Esophagus squamous epithelium (tissue), 5 donors: Measurements from ENCODE around the gene KCNJ18. TPM values are rescaled to one million over a fixed set of nuclear protein-coding genes. Genes with fewer than 3 reads are reported as not detected.
A peak's percentile ranks its signal among the peaks of the same experiment; 100 is the strongest.
"Not testable (repeated sequence)": the region's sequence is repeated elsewhere in the genome, so short reads cannot be mapped to it uniquely, and the experiment has no call there.

Experiments used
- DNase-seq: peaks from one replicate; lab custom pipeline; 2025; lab: John Stamatoyannopoulos, UW
- H3K27ac ChIP-seq, 4 donors: fragments of 200-600 bp; sonication (generic); one replicate each; pipeline ENCODE4 v1.5.1; 2016 to 2019; ENCODE audit warnings: mild to moderate bottlenecking in 1 of 4
- H3K27me3 ChIP-seq, 4 donors: fragments of 200-600 bp; sonication (generic); 1 replicate in 3 of 4; 2 replicates in 1 of 4; pipeline versions ENCODE4 v1.5.1 to v1.6.0; 2017 to 2021; ENCODE audit warnings: antibody characterized with exemption in 1 of 4
- H3K36me3 ChIP-seq, 3 donors: fragments of 200-600 bp; sonication (generic); one replicate each; pipeline ENCODE4 v1.5.1; 2016 to 2019
- H3K4me1 ChIP-seq, 3 donors: fragments of 200-600 bp; sonication (generic); one replicate each; pipeline ENCODE4 v1.5.1; 2017 to 2019
- H3K4me3 ChIP-seq, 4 donors: fragments of 200-600 bp; sonication (generic); 1 replicate in 3 of 4; 2 replicates in 1 of 4; pipeline ENCODE4 v1.5.1; 2016 to 2019; ENCODE audit warnings: mild to moderate bottlenecking in 2 of 4, moderate library complexity in 1 of 4
- H3K9me3 ChIP-seq, 3 donors: fragments of 200-600 bp; sonication (generic); one replicate each; pipeline ENCODE4 v1.5.1; 2016 to 2019
- POLR2A ChIP-seq, 4 donors: fragments of 450-650 bp; IDR thresholded peaks; one replicate each; pipeline ENCODE4 v1.6.1; 2017; ENCODE audit warnings: antibody characterized with exemption in 4 of 4, mild to moderate bottlenecking in 4 of 4, moderate library complexity in 3 of 4
- WGBS, 2 donors: methylation state at CpG; one replicate each; pipeline ENCODE4 v1.1.5; 2018; 5-methylcytosine and 5-hydroxymethylcytosine counted together
- intact Hi-C: fragments of 100-400 bp; cut with DNase I; formaldehyde crosslinking; loops from one replicate; pipeline ENCODE4 v1.15.0; 2022
- total RNA-seq, 4 donors: library from RNA; depleted of rRNA; stranded (reverse); fragments of >200 nt; gene quantifications; one replicate each; pipeline ENCODE4 v1.1.0, GENCODE V29; 2016
- TF ChIP-seq, protein P1 (sequence below), 6 experiments: fragments of 450-650 bp in 4 of 6; fragments of 200-600 bp in 2 of 6; sonication (generic) in 2 of 6; IDR thresholded peaks; one replicate each; pipeline ENCODE4 v1.5.1; 2016 to 2019; ENCODE audit warnings: antibody characterized with exemption in 6 of 6, mild to moderate bottlenecking in 4 of 6, moderate library complexity in 4 of 6
- donor health status: DM: yes; HTN: yes; CAD: no.

KCNJ18 gene
- total RNA-seq, 4 donors from 2014 or later = 0.49 TPM; not detected in 3

GRCh38 chr17:21689604-21690003, 2.7 kb upstream of the KCNJ18 start:
- Histone ChIP-seq H3K27me3 (peaks cover 0 to 5% (median 0%) of the 10 kb centered on the region in 4 donors), H3K27ac (peak overlapping the region in 1 of 4 donors; percentile 42), H3K9me3 (no peaks in the 10 kb centered on the region), H3K36me3 (no peaks in the 10 kb centered on the region), H3K4me1 (peaks cover 0 to 6% (median 0%) of the 10 kb centered on the region in 3 donors), H3K4me3 (no peak overlapping the region)
- no peak for TF ChIP-seq POLR2A (IDR thresholded peaks at IDR 0.05)
- TF ChIP-seq, protein P1, sequence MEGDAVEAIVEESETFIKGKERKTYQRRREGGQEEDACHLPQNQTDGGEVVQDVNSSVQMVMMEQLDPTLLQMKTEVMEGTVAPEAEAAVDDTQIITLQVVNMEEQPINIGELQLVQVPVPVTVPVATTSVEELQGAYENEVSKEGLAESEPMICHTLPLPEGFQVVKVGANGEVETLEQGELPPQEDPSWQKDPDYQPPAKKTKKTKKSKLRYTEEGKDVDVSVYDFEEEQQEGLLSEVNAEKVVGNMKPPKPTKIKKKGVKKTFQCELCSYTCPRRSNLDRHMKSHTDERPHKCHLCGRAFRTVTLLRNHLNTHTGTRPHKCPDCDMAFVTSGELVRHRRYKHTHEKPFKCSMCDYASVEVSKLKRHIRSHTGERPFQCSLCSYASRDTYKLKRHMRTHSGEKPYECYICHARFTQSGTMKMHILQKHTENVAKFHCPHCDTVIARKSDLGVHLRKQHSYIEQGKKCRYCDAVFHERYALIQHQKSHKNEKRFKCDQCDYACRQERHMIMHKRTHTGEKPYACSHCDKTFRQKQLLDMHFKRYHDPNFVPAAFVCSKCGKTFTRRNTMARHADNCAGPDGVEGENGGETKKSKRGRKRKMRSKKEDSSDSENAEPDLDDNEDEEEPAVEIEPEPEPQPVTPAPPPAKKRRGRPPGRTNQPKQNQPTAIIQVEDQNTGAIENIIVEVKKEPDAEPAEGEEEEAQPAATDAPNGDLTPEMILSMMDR (IDR thresholded peaks at IDR 0.05) = no peak
- no peak for DNase-seq
- intact Hi-C loops = no loop called here
- WGBS, 2 donors = 44% methylated on average over 7 of the region's 7 CpGs; no CpG with 5 or more reads in 1 of the 2 donors

GRCh38 chr17:21690811-21691210, 1.5 kb upstream of the KCNJ18 start:
- H3K9me3 ChIP-seq, intact Hi-C loops, H3K27ac ChIP-seq, H3K4me3 ChIP-seq, H3K4me1 ChIP-seq, H3K27me3 ChIP-seq, DNase-seq, H3K36me3 ChIP-seq: not testable (repeated sequence)
- WGBS, 2 donors = 50 to 65% methylated on average over 2 of the region's 2 CpGs

- H3K9me3 ChIP-seq, DNase-seq, intact Hi-C loops, H3K4me1 ChIP-seq, H3K4me3 ChIP-seq, H3K27ac ChIP-seq, H3K27me3 ChIP-seq, H3K36me3 ChIP-seq: not testable (repeated sequence)
- 100% methylated on average over 1 of the region's 6 CpGs for WGBS, 2 donors
Measured at GRCh38 chr17:21691481-21691880, 842 bp upstream of the KCNJ18 start.

- DNase-seq, H3K27ac ChIP-seq, H3K4me3 ChIP-seq, H3K36me3 ChIP-seq, H3K4me1 ChIP-seq, H3K9me3 ChIP-seq, H3K27me3 ChIP-seq, intact Hi-C loops: not testable (repeated sequence)
- WGBS, 2 donors = 72% methylated on average over 2 of the region's 12 CpGs; no CpG with 5 or more reads in 1 of the 2 donors
Measured at GRCh38 chr17:21692704-21693065, 362 bp downstream of the KCNJ18 start.

- 49 to 70% methylated on average over 3 to 4 of the region's 6 CpGs for WGBS, 2 donors
- H3K27me3 ChIP-seq, H3K4me1 ChIP-seq, DNase-seq, intact Hi-C loops, H3K36me3 ChIP-seq, H3K9me3 ChIP-seq, H3K27ac ChIP-seq, H3K4me3 ChIP-seq: not testable (repeated sequence)
Measured at GRCh38 chr17:21693391-21693796, 1.1 kb downstream of the KCNJ18 start.

DNA sequence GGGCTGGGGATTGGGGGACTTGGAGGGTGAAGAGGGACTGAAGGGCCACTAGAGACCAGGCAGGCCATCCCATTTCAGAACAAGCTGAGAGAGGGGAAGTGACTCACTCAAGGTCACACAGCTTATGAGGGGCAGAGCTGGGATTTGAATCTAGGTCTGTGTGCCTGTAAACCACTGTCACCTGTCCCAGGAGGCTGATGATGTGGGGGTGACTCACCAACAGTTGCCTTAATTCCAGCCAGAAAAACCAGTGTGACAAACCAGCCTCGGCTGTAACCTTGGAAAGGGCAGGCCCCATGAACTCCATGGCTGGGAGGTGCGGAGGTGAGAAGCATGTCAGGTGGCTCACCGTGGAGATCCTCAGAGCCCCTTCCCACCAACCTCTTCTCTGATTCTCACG, 1.6 kb downstream of the KCNJ18 start:
- H3K4me1 ChIP-seq, H3K9me3 ChIP-seq, H3K27me3 ChIP-seq, H3K36me3 ChIP-seq, H3K4me3 ChIP-seq, H3K27ac ChIP-seq, DNase-seq, intact Hi-C loops: not testable (repeated sequence)
- 26% methylated on average over 3 of the region's 4 CpGs; no CpG with 5 or more reads in 1 of the 2 donors for WGBS, 2 donors

- intact Hi-C loops, H3K4me3 ChIP-seq, H3K27ac ChIP-seq, H3K36me3 ChIP-seq, H3K27me3 ChIP-seq, DNase-seq, H3K4me1 ChIP-seq, H3K9me3 ChIP-seq: not testable (repeated sequence)
- WGBS, 2 donors = 49 to 90% methylated on average over 2 to 3 of the region's 3 CpGs
Measured at GRCh38 chr17:21696227-21696626, 3.9 kb downstream of the KCNJ18 start.

DNA sequence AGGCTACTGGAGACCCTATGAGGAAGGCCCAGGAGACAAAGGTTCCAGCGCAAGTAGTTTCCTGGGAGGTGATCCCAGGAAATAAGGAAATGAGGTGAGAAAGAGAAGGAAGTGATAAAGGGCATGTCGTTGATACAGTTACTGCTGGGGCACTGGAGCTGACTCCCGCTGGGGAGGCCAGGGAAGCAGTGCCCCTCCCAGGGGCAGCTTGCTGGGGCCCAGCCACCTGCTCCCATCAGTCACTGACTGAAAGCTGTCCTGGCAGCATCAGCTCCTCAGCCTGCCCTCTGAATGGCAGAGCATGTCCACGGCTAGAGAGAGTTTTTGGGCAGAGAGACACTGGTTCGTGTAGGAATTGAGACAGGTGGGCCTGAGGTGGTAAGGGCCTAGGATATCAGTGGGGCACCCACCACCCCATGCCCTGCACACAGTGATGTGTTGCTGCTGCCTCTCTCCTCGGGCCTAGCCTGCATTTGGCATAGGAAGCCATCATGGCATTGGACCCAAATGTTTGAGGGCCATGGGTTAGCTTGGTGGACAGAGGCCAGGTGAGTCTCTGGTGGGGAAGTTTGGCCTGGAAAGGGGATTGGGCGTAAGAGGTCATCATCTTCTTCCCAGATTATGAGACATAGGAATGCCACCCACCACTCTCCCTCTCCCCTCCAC, 4.7 kb downstream of the KCNJ18 start:
- H3K27me3 ChIP-seq, H3K36me3 ChIP-seq, intact Hi-C loops, H3K27ac ChIP-seq, DNase-seq, H3K4me1 ChIP-seq, H3K4me3 ChIP-seq, H3K9me3 ChIP-seq: not testable (repeated sequence)
- WGBS, 2 donors = 55 to 58% methylated on average over 6 of the region's 7 CpGs

GRCh38 chr17:21697508-21697860, 5.2 kb downstream of the KCNJ18 start:
- WGBS, 2 donors = 29 to 33% methylated on average over 1 of the region's 1 CpG
- intact Hi-C loops, DNase-seq, H3K9me3 ChIP-seq, H3K4me1 ChIP-seq, H3K27me3 ChIP-seq, H3K36me3 ChIP-seq, H3K27ac ChIP-seq, H3K4me3 ChIP-seq: not testable (repeated sequence)

GRCh38 chr17:21698437-21699075, 6.2 kb downstream of the KCNJ18 start:
- H3K9me3 ChIP-seq, H3K4me3 ChIP-seq, H3K4me1 ChIP-seq, DNase-seq, H3K27ac ChIP-seq, H3K36me3 ChIP-seq, H3K27me3 ChIP-seq, intact Hi-C loops: not testable (repeated sequence)
- 77 to 87% methylated on average over 6 to 10 of the region's 20 CpGs for WGBS, 2 donors

DNA sequence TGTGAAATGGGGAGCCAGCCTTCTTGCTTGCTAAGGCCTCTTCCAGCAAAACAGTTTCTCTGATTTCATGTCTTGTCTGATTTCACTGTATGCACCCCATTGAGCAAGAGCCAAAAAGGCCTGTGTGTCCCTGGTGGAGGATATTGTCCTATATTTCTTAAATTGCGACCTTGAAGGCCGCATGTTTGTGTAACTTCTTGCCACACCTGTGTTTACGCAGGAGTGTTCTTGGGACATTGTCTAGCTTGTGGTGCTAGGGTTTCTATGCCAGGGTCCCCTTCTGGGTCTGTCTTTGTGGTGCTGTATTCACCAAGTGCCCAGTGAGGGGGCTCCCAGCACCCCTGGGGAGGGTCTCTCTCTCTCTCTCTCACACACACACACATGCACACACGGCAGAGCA, 6.8 kb downstream of the KCNJ18 start:
- H3K4me1 ChIP-seq, DNase-seq, intact Hi-C loops, H3K27ac ChIP-seq, H3K4me3 ChIP-seq, H3K36me3 ChIP-seq, H3K9me3 ChIP-seq, H3K27me3 ChIP-seq: not testable (repeated sequence)
- 65 to 89% methylated on average over 3 to 4 of the region's 4 CpGs for WGBS, 2 donors

GRCh38 chr17:21699573-21700236, 7.4 kb downstream of the KCNJ18 start:
- H3K4me1 ChIP-seq, intact Hi-C loops, DNase-seq, H3K27ac ChIP-seq, H3K27me3 ChIP-seq, H3K4me3 ChIP-seq, H3K9me3 ChIP-seq, H3K36me3 ChIP-seq: not testable (repeated sequence)
- WGBS, 2 donors = 53 to 67% methylated on average over 5 of the region's 16 CpGs
